Astrocyte (in vitro differentiated cells and primary cell): ENCODE measurements around the gene WDR93.
"Not testable (repeated sequence)": the region's sequence is repeated elsewhere in the genome, so short reads cannot be mapped to it uniquely, and the experiment has no call there.

Experiments
- CTCF ChIP-seq: IDR thresholded peaks from 2 replicates; pipeline ENCODE4 v1.5.1; 2011; ENCODE audit warnings: low read depth, mild to moderate bottlenecking, inconsistent platforms, low read length, moderate library complexity; ENCODE audit not compliant: insufficient read depth
- EZH2 ChIP-seq: IDR thresholded peaks from 2 replicates; pipeline ENCODE4 v1.6.1; 2012; ENCODE audit warnings: mild to moderate bottlenecking, low read length, inconsistent platforms; ENCODE audit not compliant: insufficient read depth

- not testable (repeated sequence) for TF ChIP-seq CTCF, EZH2
These were observed 708 bp upstream of the WDR93 start for GRCh38 chr15:89689930-89690275.
